IPS-NIHi7 (cell line): ENCODE measurements around the gene POU5F1.

ENCODE experiments used
- DNase-seq: peaks from one replicate; pipeline ENCODE4 v3.0.0; 2012; ENCODE audit warnings: mixed read lengths; ENCODE audit errors: extremely low spot score

POU5F1 gene

DNA sequence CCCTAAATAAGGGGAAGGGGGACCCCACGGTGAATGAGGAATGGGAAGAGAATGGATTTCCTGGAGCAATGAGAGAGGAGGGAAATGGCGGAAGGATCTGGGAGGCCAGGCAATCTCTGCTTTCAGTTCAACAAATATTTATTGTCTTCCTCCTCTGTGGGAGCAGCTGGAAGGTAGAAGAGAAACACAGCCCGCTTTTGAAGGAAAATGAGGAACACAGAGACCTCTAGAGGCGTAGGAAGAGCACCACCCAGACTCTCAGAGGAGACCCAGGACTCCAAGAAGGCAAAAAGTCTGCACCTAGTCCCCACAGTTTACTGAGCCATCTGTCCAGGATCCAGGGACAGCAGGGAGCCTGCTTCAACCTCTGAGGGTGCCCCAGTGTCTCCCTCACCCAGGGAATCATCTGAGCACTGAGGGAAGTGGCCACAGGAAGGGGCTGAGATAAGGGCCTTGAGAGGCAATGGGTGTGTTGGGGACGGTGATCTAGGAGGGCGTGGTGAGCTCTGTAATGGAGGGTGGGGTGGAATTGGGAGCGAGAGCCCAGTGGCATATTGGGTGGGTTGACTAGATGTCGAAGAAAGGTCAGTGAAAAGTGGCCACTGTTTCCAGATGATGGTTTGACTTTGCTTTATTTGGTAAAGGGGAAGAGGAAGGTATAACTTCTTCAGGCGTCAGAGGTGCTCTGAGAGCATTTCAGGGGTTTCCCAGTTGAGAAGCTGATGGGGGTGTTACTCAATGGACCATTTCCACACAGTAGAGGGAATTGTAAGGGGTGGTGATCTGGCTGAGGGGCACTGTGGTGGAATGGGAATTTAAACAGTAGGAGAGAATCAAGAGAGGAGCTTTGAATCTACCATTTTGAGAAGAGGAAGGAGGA is 55.3 kb downstream of the POU5F1 start:
- peak; percentile 56 for DNase-seq

- DNase-seq, result peak; percentile 68
Measured at GRCh38 chr6:31114541-31114878, 56.0 kb downstream of the POU5F1 start, which contains the start of gene PSORS1C1. Gene PSORS1C1 (plus strand): TSS chr6:31114800. CDS start chr6:31129633, 14,833 bp downstream.
